ENCODE data around the gene SLX4IP.

SLX4IP gene

DNA sequence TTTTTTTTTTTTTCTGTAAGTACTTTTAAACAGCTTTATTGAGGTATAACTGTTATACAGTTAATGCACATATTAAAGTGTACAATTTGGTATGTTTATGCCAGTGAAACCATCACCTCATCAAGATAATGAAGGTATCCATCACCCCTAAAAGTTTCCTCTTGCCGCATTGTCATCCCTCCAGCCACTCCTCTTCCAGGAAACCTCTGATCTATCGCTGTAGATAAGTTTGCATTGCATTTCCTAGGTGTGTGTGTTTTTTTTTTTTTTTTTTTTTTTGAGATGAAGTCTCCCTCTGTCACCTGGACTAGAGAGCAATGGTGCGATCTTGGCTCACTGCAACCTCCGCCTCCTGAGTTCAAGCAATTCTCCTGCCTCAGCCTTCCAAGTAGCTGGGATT, 3.1 kb downstream of the SLX4IP start:
- H3K27me3 Mint-ChIP-seq: no peaks in the 10 kb centered on the region
- peak overlapping the region; percentile 28 for H3K27ac Mint-ChIP-seq
- peaks cover 23% of the 10 kb centered on the region for H3K4me1 Mint-ChIP-seq (ENCODE audit: low read depth)
- H3K9me3 Mint-ChIP-seq (ENCODE audit: low read depth): no peaks in the 10 kb centered on the region
- H3K36me3 Mint-ChIP-seq: peaks cover 4% of the 10 kb centered on the region
- no peak overlapping the region for H3K4me3 Mint-ChIP-seq

DNA sequence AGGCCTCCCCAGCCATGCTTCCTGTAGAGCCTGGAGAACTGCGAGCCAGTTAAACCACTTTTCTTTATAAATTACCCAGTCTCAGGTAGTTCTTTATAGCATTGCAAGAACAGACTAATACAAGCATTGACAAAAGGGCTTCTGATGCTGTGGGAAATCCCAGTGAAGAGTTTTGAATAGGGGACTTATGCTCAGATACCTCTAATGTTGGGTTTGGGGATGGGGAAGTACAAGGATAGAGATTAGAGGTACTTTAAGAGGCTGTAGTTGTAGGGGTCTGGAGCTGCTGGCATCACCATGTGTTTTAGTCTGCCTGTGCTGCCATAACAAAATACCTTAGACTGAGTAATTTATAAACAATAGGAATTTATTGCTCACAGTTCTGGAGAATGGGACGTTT, 8.8 kb downstream of the SLX4IP start:
- H3K27ac Mint-ChIP-seq: no peak overlapping the region
- no peak overlapping the region for H3K4me3 Mint-ChIP-seq
- peaks cover 9% of the 10 kb centered on the region for H3K36me3 Mint-ChIP-seq

DNA sequence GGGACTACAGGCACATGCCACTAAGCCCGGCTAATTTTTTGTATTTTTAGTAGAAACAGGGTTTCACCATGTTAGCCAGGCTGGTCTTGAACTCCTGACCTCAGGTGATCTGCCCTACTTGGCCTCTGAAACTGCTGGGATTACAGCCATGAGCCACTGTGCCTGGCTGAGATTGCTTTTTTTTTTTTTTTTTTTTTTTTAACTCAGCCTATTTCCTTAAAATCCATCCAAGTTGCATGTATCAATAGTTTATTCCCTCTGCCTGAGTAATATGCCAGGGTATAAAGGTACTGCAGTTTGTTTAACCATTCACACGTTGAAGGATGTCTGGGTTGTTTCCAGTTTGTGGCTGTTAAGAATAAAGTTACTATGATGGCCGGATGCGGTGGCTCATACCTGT, 10.7 kb downstream of the SLX4IP start:
- H3K9me3 Mint-ChIP-seq (ENCODE audit: low read depth): no peaks in the 10 kb centered on the region
- peaks cover 11% of the 10 kb centered on the region for H3K36me3 Mint-ChIP-seq
- H3K4me1 Mint-ChIP-seq (ENCODE audit: low read depth): peaks cover 26% of the 10 kb centered on the region
- H3K27ac Mint-ChIP-seq: no peak overlapping the region
- H3K4me3 Mint-ChIP-seq: no peak overlapping the region
- no peaks in the 10 kb centered on the region for H3K27me3 Mint-ChIP-seq

More for the DNA sequence above, 8.8 kb downstream of the SLX4IP start:
- no peaks in the 10 kb centered on the region for H3K27me3 Mint-ChIP-seq
- peaks cover 24% of the 10 kb centered on the region for H3K4me1 Mint-ChIP-seq (ENCODE audit: low read depth)
- no peaks in the 10 kb centered on the region for H3K9me3 Mint-ChIP-seq (ENCODE audit: low read depth)

DNA sequence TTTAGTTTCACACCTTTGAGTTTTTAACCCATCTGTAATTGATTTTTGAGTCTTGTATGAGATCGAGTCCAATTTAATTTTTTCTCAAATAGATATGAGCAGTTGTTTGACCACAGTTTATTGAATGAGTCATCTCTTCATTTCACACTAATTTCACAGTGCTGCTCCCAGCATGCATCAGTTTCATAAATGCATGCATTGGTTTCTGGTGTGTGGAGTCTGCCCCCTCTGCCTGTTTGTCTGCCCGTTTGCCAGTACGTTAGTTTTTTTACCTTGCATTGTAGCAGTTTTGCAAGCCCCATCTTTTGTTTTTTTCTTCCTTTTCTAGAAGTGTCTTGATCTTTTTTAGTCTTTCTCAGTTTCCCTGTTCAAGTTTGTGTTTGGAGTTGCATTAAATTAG, 11.9 kb downstream of the SLX4IP start:
- H3K27ac Mint-ChIP-seq: peak overlapping the region; percentile 79
- peak overlapping the region; percentile 73 for H3K4me3 Mint-ChIP-seq
- no peaks in the 10 kb centered on the region for H3K27me3 Mint-ChIP-seq
- H3K9me3 Mint-ChIP-seq (ENCODE audit: low read depth): no peaks in the 10 kb centered on the region
- peaks cover 11% of the 10 kb centered on the region for H3K36me3 Mint-ChIP-seq
- H3K4me1 Mint-ChIP-seq (ENCODE audit: low read depth): peaks cover 26% of the 10 kb centered on the region

DNA sequence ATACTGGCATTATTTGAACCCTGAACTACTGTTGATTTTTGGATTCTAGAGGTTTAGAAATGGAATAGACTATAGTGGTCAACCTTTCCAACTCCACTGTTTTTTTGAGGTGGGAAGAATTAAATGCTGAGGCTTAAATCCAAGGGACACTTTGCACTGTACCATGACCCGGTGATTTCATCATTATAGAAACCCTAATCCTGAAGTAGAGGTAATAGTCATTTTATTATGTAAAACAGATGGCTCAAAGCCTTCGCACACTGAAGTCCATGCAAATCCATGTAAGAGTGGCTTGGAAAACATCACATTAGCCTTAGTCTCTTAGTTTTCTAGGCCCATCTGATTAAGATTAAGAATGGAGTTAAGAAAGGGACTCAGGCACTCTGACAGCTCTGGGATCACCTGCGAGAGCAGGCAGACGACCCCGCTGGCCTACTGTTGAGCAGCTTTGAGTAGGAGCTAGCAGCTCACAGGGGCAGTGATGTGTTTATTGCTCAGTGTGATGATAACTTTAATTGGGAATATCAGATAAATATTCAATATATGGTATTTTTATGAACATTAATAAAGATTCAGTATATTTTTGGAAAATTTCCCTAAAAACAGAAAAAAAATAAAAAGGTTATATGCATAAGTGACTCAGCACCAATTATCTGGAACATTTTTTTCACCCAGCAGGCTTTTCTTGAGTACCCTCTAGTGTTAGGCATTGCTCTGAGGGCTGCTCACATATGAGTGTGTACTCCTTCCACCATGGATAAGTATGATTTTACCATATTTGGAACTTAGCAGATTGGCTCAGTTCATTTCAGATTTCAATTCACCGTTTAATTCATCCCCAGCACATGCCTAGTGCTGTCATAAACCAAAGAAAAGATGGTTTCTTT, 13.4 kb downstream of the SLX4IP start:
- H3K4me3 Mint-ChIP-seq: no peak overlapping the region
- no peaks in the 10 kb centered on the region for H3K27me3 Mint-ChIP-seq
- H3K27ac Mint-ChIP-seq: no peak overlapping the region
- peaks cover 33% of the 10 kb centered on the region for H3K4me1 Mint-ChIP-seq (ENCODE audit: low read depth)
- no peaks in the 10 kb centered on the region for H3K9me3 Mint-ChIP-seq (ENCODE audit: low read depth)
- peaks cover 6% of the 10 kb centered on the region for H3K36me3 Mint-ChIP-seq

DNA sequence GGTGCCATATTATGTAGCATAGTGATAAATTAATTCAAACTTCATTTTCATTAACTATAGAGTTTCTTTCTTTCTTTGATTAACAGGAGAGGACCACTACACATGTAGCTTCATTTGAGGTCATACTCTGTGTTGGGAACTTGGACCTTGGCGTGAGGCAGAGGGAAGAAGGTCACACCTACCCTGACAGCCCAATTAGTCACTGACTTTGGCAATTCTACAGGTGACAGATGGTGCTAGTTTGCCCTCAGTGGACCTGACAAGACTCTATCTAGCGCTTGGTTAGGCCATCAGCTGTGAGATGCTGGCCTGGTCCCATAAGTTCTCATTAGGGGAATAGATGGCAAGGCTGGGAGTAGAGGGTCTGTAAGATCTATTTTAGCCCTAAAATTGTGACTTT, 14.2 kb downstream of the SLX4IP start:
- no peak overlapping the region for H3K4me3 Mint-ChIP-seq
- H3K36me3 Mint-ChIP-seq: peaks cover 2% of the 10 kb centered on the region
- peaks cover 36% of the 10 kb centered on the region for H3K4me1 Mint-ChIP-seq (ENCODE audit: low read depth)
- no peaks in the 10 kb centered on the region for H3K9me3 Mint-ChIP-seq (ENCODE audit: low read depth)
- H3K27ac Mint-ChIP-seq: no peak overlapping the region
- H3K27me3 Mint-ChIP-seq: no peaks in the 10 kb centered on the region

DNA sequence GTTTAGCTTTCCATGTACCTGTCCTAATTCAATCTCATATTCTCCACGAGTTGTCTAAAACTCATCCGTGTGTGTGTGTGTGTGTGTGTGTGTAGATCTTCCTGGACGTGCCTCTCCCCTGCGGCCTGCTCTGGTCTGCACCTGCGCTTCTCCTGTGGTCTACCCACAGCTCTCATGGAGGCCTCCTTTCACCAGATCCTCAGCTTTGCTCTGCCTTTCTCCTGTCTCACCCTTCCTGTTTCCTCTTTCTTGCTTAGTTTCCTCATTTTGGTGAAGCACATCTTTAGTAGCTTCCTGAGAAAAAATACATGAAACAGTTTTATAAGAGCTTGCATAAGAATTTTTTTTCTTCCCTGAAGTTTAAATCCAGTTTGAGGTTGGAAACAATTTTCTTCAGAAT, 18.1 kb downstream of the SLX4IP start:
- Mint-ChIP-seq H3K27ac (peak overlapping the region; percentile 54), H3K4me1 (ENCODE audit: low read depth) (peaks cover 22% of the 10 kb centered on the region), H3K4me3 (peak overlapping the region; percentile 46), H3K9me3 (ENCODE audit: low read depth) (no peaks in the 10 kb centered on the region), H3K27me3 (no peaks in the 10 kb centered on the region), H3K36me3 (peaks cover 11% of the 10 kb centered on the region)

DNA sequence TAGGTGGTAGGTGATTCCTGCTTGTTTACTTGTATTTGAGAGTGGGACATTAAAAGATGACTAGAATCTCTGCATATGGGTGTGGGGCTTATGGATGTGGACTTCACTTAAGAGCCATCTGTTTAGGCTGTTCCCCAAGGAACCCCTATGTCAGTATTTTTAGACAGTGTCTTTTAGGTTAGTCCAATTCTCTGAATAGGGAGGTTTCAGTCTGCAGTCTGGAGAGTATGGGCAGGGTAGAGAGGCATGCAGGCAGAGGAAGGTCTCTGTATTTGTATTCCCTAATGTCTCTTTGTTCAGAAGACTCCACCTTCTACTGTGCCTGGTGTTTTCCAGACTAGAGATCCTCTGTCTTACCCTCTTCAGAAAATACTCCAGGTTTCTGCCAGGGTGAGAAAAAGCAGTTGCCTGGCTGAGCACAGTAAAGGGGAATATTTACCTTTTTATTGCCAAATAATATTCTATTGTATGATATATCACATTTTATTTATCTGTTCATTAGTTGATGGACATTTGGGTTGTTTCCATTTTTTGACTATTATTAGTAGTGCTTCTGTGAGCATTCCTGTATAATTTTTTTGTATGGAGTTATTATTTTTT, 19.1 kb downstream of the SLX4IP start:
- Mint-ChIP-seq H3K36me3 (peaks cover 18% of the 10 kb centered on the region), H3K4me1 (ENCODE audit: low read depth) (peaks cover 19% of the 10 kb centered on the region), H3K27ac (peak overlapping the region; percentile 3), H3K9me3 (ENCODE audit: low read depth) (no peaks in the 10 kb centered on the region), H3K4me3 (no peak overlapping the region), H3K27me3 (no peaks in the 10 kb centered on the region)

DNA sequence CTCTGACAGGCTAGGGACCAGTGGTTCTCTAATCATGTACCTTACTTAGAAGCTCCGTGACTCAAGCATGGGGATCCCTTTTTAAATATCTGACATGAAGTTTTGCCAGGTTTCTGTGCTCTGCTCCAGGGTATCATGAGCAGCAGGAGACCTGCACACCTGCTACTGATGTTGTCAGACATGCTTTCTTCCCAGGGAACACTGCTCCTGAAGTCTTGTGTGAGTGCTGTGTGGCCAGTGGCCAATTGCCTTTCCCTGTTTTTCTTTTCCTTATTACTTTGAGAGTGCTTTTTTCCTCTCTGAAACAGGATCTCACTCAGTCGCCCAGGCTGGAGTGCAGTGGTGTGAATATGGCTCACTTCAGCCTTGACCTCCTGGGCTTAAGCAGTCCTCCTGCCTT, 26.4 kb downstream of the SLX4IP start:
- H3K4me3 Mint-ChIP-seq: no peak overlapping the region
- peaks cover 9% of the 10 kb centered on the region for H3K4me1 Mint-ChIP-seq (ENCODE audit: low read depth)
- H3K27me3 Mint-ChIP-seq: no peaks in the 10 kb centered on the region
- peaks cover 38% of the 10 kb centered on the region for H3K36me3 Mint-ChIP-seq
- no peaks in the 10 kb centered on the region for H3K9me3 Mint-ChIP-seq (ENCODE audit: low read depth)
- H3K27ac Mint-ChIP-seq: no peak overlapping the region

DNA sequence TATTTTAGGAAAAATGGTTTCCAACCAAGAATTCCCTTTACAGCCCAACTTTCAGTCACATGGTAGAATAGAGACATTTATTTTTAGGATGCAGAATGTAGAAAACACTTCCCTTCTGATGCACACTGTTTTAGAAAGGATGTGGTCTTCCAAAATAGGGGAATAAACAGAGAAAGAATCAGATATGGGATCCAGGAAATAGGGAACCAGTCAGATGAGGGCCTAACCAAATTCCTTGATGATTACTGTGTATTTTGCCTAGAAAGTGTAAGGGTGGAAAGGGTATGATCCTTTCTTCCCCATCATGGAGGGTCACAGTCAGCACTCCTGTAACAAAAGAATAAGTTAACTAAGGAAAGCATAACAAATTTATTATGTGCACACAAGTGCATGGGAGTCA, 27.4 kb downstream of the SLX4IP start:
- peaks cover 7% of the 10 kb centered on the region for H3K4me1 Mint-ChIP-seq (ENCODE audit: low read depth)
- no peak overlapping the region for H3K4me3 Mint-ChIP-seq
- peaks cover 31% of the 10 kb centered on the region for H3K36me3 Mint-ChIP-seq
- H3K27ac Mint-ChIP-seq: no peak overlapping the region
- H3K27me3 Mint-ChIP-seq: no peaks in the 10 kb centered on the region
- no peaks in the 10 kb centered on the region for H3K9me3 Mint-ChIP-seq (ENCODE audit: low read depth)

DNA sequence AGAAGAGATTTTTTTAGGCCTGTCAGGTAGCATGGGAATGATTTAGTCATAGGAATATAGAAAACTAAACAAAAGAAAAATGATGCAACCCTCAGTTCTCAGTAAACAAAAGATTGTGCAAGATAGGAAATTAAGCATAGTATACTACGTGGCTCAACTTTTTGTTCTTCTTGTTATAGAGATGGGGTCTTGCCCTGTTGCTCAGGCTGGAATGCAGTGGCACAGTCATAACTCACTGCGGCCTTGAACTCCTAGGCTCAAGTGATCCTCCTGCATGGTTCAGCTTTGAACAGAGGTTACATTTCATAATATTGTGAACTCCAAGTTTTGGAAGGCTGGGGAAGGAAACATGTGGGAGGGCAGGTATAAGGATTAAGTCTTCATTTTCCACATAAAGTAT, 28.5 kb downstream of the SLX4IP start:
- H3K4me3 Mint-ChIP-seq: no peak overlapping the region
- H3K9me3 Mint-ChIP-seq (ENCODE audit: low read depth): no peaks in the 10 kb centered on the region
- H3K27me3 Mint-ChIP-seq: no peaks in the 10 kb centered on the region
- H3K27ac Mint-ChIP-seq: no peak overlapping the region
- peaks cover 26% of the 10 kb centered on the region for H3K36me3 Mint-ChIP-seq
- peaks cover 9% of the 10 kb centered on the region for H3K4me1 Mint-ChIP-seq (ENCODE audit: low read depth)

DNA sequence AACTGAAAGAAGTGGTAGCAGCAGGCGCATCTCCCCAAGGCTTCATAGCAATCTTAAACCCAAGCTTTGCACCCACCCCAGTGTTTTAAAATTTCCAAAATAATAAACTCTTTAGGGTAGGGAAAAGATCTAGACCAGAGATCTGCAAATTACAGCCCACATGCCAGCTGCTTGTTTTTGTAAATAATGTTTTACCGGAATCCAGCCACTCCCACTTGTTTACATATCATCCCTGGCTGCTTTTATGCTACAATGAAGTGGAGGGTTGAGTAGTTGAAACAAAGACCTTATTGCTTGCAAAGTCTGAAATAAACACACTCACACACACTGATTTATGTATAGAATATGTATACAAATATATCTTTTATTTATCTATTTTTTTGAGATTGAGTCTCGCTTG, 30.0 kb downstream of the SLX4IP start:
- Mint-ChIP-seq H3K9me3 (ENCODE audit: low read depth) (no peaks in the 10 kb centered on the region), H3K4me1 (ENCODE audit: low read depth) (peaks cover 10% of the 10 kb centered on the region), H3K27ac (no peak overlapping the region), H3K4me3 (no peak overlapping the region), H3K36me3 (peaks cover 19% of the 10 kb centered on the region), H3K27me3 (no peaks in the 10 kb centered on the region)

DNA sequence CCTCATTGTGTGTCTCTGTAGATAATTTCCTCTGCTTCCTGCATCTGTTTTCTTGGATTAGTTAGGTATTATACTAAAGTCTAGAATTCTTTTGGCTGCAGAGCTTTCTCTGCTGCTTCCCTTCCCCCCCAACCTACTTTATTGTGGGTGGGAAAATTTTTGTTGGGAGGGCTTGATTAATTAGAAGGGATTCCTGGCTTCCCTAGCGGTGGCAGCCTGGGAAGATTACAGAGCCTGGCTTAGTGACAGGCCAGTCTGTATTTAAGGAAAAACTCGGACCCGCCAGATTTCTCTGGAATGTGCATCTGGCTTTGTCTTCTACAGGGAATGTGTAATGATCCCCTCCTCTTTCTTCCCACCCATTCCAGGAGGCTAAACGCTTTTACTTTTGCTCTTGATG, 31.2 kb downstream of the SLX4IP start:
- H3K4me1 Mint-ChIP-seq (ENCODE audit: low read depth): peaks cover 9% of the 10 kb centered on the region
- no peaks in the 10 kb centered on the region for H3K27me3 Mint-ChIP-seq
- no peak overlapping the region for H3K27ac Mint-ChIP-seq
- H3K36me3 Mint-ChIP-seq: peaks cover 17% of the 10 kb centered on the region
- H3K9me3 Mint-ChIP-seq (ENCODE audit: low read depth): no peaks in the 10 kb centered on the region
- no peak overlapping the region for H3K4me3 Mint-ChIP-seq

DNA sequence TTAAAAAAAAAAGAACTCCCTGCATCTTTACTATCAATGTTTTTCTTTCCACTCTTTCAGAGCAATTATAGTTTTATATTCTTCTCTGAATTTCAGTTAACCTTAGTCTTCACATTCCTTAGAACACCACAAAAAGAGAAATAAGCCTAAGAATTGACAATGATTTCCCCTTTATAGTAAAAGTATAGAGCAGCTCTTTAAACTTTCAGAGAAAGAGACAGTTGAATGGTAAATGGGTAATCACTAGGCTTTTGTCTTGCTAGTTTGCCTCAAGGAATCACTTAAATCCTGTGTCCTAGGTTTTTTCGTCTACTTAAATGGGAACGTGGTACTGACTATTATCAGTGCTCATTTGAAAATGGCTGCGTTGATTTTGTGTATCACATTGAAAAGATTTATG, 31.8 kb downstream of the SLX4IP start:
- Mint-ChIP-seq H3K9me3 (ENCODE audit: low read depth) (no peaks in the 10 kb centered on the region), H3K4me3 (no peak overlapping the region), H3K27ac (no peak overlapping the region), H3K36me3 (peaks cover 19% of the 10 kb centered on the region), H3K27me3 (no peaks in the 10 kb centered on the region), H3K4me1 (ENCODE audit: low read depth) (peaks cover 9% of the 10 kb centered on the region)

DNA sequence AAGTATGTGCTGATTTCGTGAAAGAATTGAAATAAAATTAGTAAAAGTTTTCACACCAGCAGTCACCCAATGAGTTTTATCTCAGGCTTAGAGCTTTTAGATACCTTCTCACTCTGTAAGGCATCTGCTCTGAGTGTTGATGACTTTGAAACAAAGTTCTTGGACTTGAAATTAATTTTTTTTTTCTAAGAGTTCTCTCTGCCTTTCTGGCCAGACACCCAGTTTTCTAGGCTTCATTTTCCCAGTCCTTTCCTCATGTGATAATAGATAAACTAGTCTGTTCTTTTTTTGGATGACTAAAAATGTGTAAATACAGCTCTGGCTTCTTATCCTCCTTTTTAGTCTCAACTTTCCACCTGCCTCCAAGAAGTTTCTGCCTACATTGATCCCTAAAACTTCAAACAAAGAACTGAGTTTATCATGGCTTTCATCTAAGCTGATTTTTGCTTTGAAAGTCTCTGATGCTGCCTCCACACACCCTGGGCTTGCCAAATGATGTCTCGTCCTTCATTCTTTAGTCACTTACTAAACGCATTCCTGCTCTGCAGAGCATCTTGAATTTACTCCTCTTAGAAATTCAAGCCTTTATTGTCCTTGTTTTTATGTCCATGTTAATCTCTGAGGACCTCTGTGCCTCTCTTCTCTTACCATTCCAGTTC, 32.7 kb downstream of the SLX4IP start:
- peaks cover 7% of the 10 kb centered on the region for H3K4me1 Mint-ChIP-seq (ENCODE audit: low read depth)
- no peaks in the 10 kb centered on the region for H3K27me3 Mint-ChIP-seq
- peaks cover 16% of the 10 kb centered on the region for H3K36me3 Mint-ChIP-seq
- H3K4me3 Mint-ChIP-seq: no peak overlapping the region
- no peak overlapping the region for H3K27ac Mint-ChIP-seq
- H3K9me3 Mint-ChIP-seq (ENCODE audit: low read depth): no peaks in the 10 kb centered on the region
